H9 (cell line): ENCODE data around the gene MSLN. TPM values are rescaled to one million over a fixed set of nuclear protein-coding genes. Genes with fewer than 3 reads are reported as not detected.

Experiments
- DNase-seq: peaks from one replicate; pipeline ENCODE4 v3.0.0-alpha.2; 2017
- H2AFZ ChIP-seq: one replicate; pipeline ENCODE4 v1.6.1; 2013; ENCODE audit warnings: mild to moderate bottlenecking, low read length, control low read depth, moderate library complexity
- H2AK5ac ChIP-seq: 2 replicates; pipeline ENCODE4 v1.6.1; 2013; ENCODE audit warnings: low read length, control low read depth, mixed read lengths; ENCODE audit not compliant: insufficient read length
- H2BK120ac ChIP-seq: one replicate; pipeline ENCODE4 v1.6.1; 2013; ENCODE audit warnings: low read depth, mild to moderate bottlenecking, low read length, control low read depth, inconsistent platforms; ENCODE audit not compliant: poor library complexity, severe bottlenecking
- H2BK12ac ChIP-seq: 2 replicates; pipeline ENCODE4 v1.6.1; 2013; ENCODE audit warnings: low read length, control low read depth, mixed read lengths, low read depth; ENCODE audit not compliant: insufficient read length
- H2BK15ac ChIP-seq: 2 replicates; pipeline ENCODE4 v1.6.1; 2013; ENCODE audit warnings: low read depth, low read length, control low read depth
- H2BK20ac ChIP-seq: one replicate; pipeline ENCODE4 v1.6.1; 2013; ENCODE audit warnings: low read depth, mild to moderate bottlenecking, low read length, control low read depth, inconsistent platforms; ENCODE audit not compliant: poor library complexity, severe bottlenecking
- H2BK5ac ChIP-seq: 2 replicates; pipeline ENCODE4 v1.6.1; 2013; ENCODE audit warnings: low read length, control low read depth, mixed read lengths; ENCODE audit not compliant: insufficient read length
- H3K14ac ChIP-seq: 2 replicates; pipeline ENCODE4 v1.6.1; 2013; ENCODE audit warnings: low read length, control low read depth; ENCODE audit not compliant: insufficient read depth
- H3K18ac ChIP-seq: 2 replicates; pipeline ENCODE4 v1.6.1; 2013; ENCODE audit warnings: low read depth, mild to moderate bottlenecking, mixed read lengths, low read length, control low read depth; ENCODE audit not compliant: insufficient read length
- H3K23ac ChIP-seq: 2 replicates; pipeline ENCODE4 v1.6.1; 2013; ENCODE audit warnings: low read length, control low read depth, mixed read lengths, low read depth; ENCODE audit not compliant: insufficient read length
- H3K23me2 ChIP-seq: 2 replicates; pipeline ENCODE4 v1.6.1; 2013; ENCODE audit warnings: low read depth, mild to moderate bottlenecking, mixed read lengths, low read length, control low read depth; ENCODE audit not compliant: insufficient read length, poor library complexity, severe bottlenecking
- H3K27ac ChIP-seq: 2 replicates; pipeline ENCODE4 v1.5.1; 2013; ENCODE audit warnings: low read length, control low read depth, mixed read lengths, low read depth; ENCODE audit not compliant: insufficient read length
- H3K27me3 ChIP-seq: 2 replicates; pipeline ENCODE4 v1.6.1; 2013; ENCODE audit warnings: low read length, control low read depth, inconsistent platforms; ENCODE audit not compliant: insufficient read depth
- H3K4ac ChIP-seq: 2 replicates; pipeline ENCODE4 v1.6.1; 2013; ENCODE audit warnings: low read depth, mild to moderate bottlenecking, control low read depth, inconsistent platforms, low read length, moderate library complexity
- H3K4me1 ChIP-seq: 2 replicates; pipeline ENCODE4 v1.6.1; 2013; ENCODE audit warnings: low read length, control low read depth, inconsistent platforms; ENCODE audit not compliant: insufficient read depth
- H3K4me2 ChIP-seq: 2 replicates; pipeline ENCODE4 v1.6.1; 2013; ENCODE audit warnings: low read length, control low read depth, mixed read lengths; ENCODE audit not compliant: insufficient read length, insufficient read depth
- H3K56ac ChIP-seq: 2 replicates; pipeline ENCODE4 v1.6.1; 2013; ENCODE audit warnings: low read depth, mild to moderate bottlenecking, mixed read lengths, low read length, control low read depth; ENCODE audit not compliant: insufficient read length
- H3K79me1 ChIP-seq: 2 replicates; pipeline ENCODE4 v1.6.1; 2013; ENCODE audit warnings: low read depth, mild to moderate bottlenecking, moderate library complexity, low read length, control low read depth, inconsistent platforms; ENCODE audit not compliant: insufficient read depth, poor library complexity, severe bottlenecking
- H3K79me2 ChIP-seq: 2 replicates; pipeline ENCODE4 v1.6.1; 2013; ENCODE audit warnings: low read length, control low read depth, inconsistent platforms; ENCODE audit not compliant: insufficient read depth
- H3K9ac ChIP-seq: 2 replicates; pipeline ENCODE4 v1.6.1; 2013; ENCODE audit warnings: low read length, control low read depth, mixed read lengths; ENCODE audit not compliant: insufficient read length; ENCODE audit errors: extremely low read depth
- H3K9me3 ChIP-seq: one replicate; pipeline ENCODE4 v1.6.1; 2013; ENCODE audit warnings: low read depth, low read length, inconsistent platforms; ENCODE audit not compliant: control insufficient read depth
- H3T11ph ChIP-seq: one replicate; pipeline ENCODE4 v1.6.1; 2013; ENCODE audit warnings: mild to moderate bottlenecking, low read length, control low read depth, inconsistent platforms
- H4K20me1 ChIP-seq: one replicate; pipeline ENCODE4 v1.6.1; 2013; ENCODE audit not compliant: control insufficient read depth, insufficient read length, insufficient read depth
- H4K5ac ChIP-seq: 2 replicates; pipeline ENCODE4 v1.6.1; 2013; ENCODE audit warnings: low read depth, mild to moderate bottlenecking, mixed read lengths, low read length, control low read depth; ENCODE audit not compliant: insufficient read length
- H4K8ac ChIP-seq: replicated peaks from 2 replicates; pipeline ENCODE4 v1.6.1; 2013; ENCODE audit warnings: low read length, control low read depth, mixed read lengths, low read depth; ENCODE audit not compliant: insufficient read length
- H4K91ac ChIP-seq: 2 replicates; pipeline ENCODE4 v1.6.1; 2013; ENCODE audit warnings: low read depth, mild to moderate bottlenecking, moderate library complexity, mixed read lengths, low read length, control low read depth; ENCODE audit not compliant: insufficient read length
- H3K27ac Mint-ChIP-seq, 3 experiments: 2 replicates in 2 of 3; 3 replicates in 1 of 3; pipeline ENCODE4 v1.8.0; 2020 to 2021; ENCODE audit warnings: mixed read lengths in 3 of 3, mild to moderate bottlenecking in 1 of 3, moderate library complexity in 1 of 3
- H3K27me3 Mint-ChIP-seq: 2 replicates; pipeline ENCODE4 v1.8.0; 2021; ENCODE audit warnings: low read depth, mild to moderate bottlenecking, moderate library complexity, mixed read lengths
- H3K36me3 Mint-ChIP-seq, 3 experiments: 2 replicates in 2 of 3; 3 replicates in 1 of 3; pipeline ENCODE4 v1.8.0; 2020 to 2021; ENCODE audit warnings: low read depth in 3 of 3, mixed read lengths in 3 of 3; ENCODE audit not compliant: insufficient read depth in 1 of 3
- H3K4me1 Mint-ChIP-seq, 2 experiments: 2 replicates each; pipeline ENCODE4 v1.8.0; 2020; ENCODE audit warnings: mixed read lengths in 2 of 2
- H3K4me3 Mint-ChIP-seq, 2 experiments: 2 replicates in 1 of 2; 3 replicates in 1 of 2; pipeline ENCODE4 v1.8.0; 2020 to 2021; ENCODE audit warnings: mild to moderate bottlenecking in 2 of 2, mixed read lengths in 2 of 2, moderate library complexity in 1 of 2
- H3K9me3 Mint-ChIP-seq, 2 experiments: 2 replicates in 1 of 2; 3 replicates in 1 of 2; pipeline ENCODE4 v1.8.0; 2020; ENCODE audit warnings: mild to moderate bottlenecking in 2 of 2, mixed read lengths in 2 of 2, moderate library complexity in 1 of 2
- CTCF ChIP-seq: fragments of 200-600 bp; sonication (generic); conservative IDR thresholded peaks from 3 replicates; pipeline ENCODE4 v1.8.0; 2021; ENCODE audit warnings: antibody characterized with exemption, mild to moderate bottlenecking
- WGBS: extraction: QIAGEN DNeasy Blood & Tissue Kit; methylation state at CpG from one replicate; pipeline ENCODE4 v1.1.7; 2013; ENCODE audit warnings: missing lambda C conversion rate, low lambda C conversion rate, mixed read lengths; ENCODE audit not compliant: insufficient read length; ENCODE audit errors: extremely low coverage; 5-methylcytosine and 5-hydroxymethylcytosine counted together
- total RNA-seq: library from RNA; stranded (reverse); gene quantifications from 2 replicates; pipeline ENCODE4 v1.2.1, GENCODE V29; 2021

MSLN gene
- total RNA-seq, 1 experiment from 2014 or later, result 0.22 TPM

GRCh38 chr16:711084-711483, 49.5 kb upstream of the MSLN start:
- Histone ChIP-seq H2BK20ac (no peak overlapping the region), H3K27ac (no peak overlapping the region), H3K4me2 (no peak overlapping the region), H2BK15ac (no peak overlapping the region), H2AFZ (no peak overlapping the region), H3K79me1 (no peaks in the 10 kb centered on the region), H3K23me2 (peaks cover 12% of the 10 kb centered on the region), H3K27me3 (peaks cover 21% of the 10 kb centered on the region; the same call in 1 of the 2 replicates), H3K18ac (no peak overlapping the region), H3K4me1 (no peaks in the 10 kb centered on the region), H3K56ac (no peak overlapping the region), H3K9me3 (no peaks in the 10 kb centered on the region), H3K9ac (no peak overlapping the region), H4K91ac (no peak overlapping the region), H4K20me1 (no peaks in the 10 kb centered on the region), H3K79me2 (no peaks in the 10 kb centered on the region), H2BK5ac (no peak overlapping the region), H2BK120ac (no peak overlapping the region), H3K14ac (no peak overlapping the region), H4K8ac (no peak overlapping the region), H3K23ac (no peak overlapping the region), H2BK12ac (no peak overlapping the region), H2AK5ac (no peak overlapping the region), H4K5ac (no peak overlapping the region), H3K4ac (no peak overlapping the region), H3T11ph (no peak overlapping the region)
- no peak for DNase-seq
- no peaks in the 10 kb centered on the region for H3K36me3 Mint-ChIP-seq
- no CpG with 5 or more reads among the region's 12 CpGs for WGBS
- peaks cover 79% of the 10 kb centered on the region for H3K27me3 Mint-ChIP-seq
- H3K27ac Mint-ChIP-seq, result no peak overlapping the region
- TF ChIP-seq CTCF, result no peak
- no peak overlapping the region for H3K4me3 Mint-ChIP-seq
- H3K4me1 Mint-ChIP-seq, result peaks cover 4 to 13% of the 10 kb centered on the region in 2 experiments
- peaks cover 0 to 2% of the 10 kb centered on the region in 2 experiments; a peak in 2 of 5 replicates for H3K9me3 Mint-ChIP-seq
